ENCODE results near the gene SUN1.

DNA sequence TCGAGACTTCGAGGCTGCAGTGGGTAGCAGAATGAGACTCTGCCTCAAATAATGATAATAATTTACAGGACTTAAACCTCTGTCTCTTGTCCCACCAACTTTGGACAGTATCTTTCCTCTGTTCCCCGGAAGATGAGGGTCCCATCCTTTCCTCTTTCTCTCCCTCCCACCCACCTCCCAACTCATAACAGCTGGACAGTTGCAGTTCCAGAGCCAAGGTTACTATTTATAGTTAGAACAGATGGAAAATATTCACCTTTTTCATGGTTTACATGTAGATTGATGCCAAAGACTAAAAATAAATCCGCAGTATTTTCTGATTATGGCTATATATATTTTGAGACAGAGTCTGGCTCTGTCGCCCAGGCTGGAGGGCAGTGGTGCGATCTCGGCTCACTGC is 31.6 kb upstream of the SUN1 start:
- TF ChIP-seq SUPT20H (IDR thresholded peaks at IDR 0.05; ENCODE audit: borderline replicate concordance, control insufficient read depth, low read depth, low read length) (no peak), POLR2AphosphoS2 (IDR thresholded peaks at IDR 0.05; ENCODE audit: low read depth, low read length) (no peak), POLR2AphosphoS5 (IDR thresholded peaks at IDR 0.05; ENCODE audit: low read length) (no peak), EZH2 (IDR thresholded peaks at IDR 0.05; ENCODE audit: borderline replicate concordance, control insufficient read depth, low read depth, low read length) (no peak), ZNF207 (IDR thresholded peaks at IDR 0.05; ENCODE audit: borderline replicate concordance) (no peak), FOXM1 (IDR thresholded peaks at IDR 0.05; ENCODE audit: low read depth, low read length) (no peak), HDAC6 (IDR thresholded peaks at IDR 0.05; ENCODE audit: unreplicated experiment) (no peak), ZNF217 (IDR thresholded peaks at IDR 0.05) (no peak)
- TF ChIP-seq, protein P1, sequence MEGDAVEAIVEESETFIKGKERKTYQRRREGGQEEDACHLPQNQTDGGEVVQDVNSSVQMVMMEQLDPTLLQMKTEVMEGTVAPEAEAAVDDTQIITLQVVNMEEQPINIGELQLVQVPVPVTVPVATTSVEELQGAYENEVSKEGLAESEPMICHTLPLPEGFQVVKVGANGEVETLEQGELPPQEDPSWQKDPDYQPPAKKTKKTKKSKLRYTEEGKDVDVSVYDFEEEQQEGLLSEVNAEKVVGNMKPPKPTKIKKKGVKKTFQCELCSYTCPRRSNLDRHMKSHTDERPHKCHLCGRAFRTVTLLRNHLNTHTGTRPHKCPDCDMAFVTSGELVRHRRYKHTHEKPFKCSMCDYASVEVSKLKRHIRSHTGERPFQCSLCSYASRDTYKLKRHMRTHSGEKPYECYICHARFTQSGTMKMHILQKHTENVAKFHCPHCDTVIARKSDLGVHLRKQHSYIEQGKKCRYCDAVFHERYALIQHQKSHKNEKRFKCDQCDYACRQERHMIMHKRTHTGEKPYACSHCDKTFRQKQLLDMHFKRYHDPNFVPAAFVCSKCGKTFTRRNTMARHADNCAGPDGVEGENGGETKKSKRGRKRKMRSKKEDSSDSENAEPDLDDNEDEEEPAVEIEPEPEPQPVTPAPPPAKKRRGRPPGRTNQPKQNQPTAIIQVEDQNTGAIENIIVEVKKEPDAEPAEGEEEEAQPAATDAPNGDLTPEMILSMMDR (IDR thresholded peaks at IDR 0.05 in 2 of 3, conservative IDR thresholded peaks at IDR 0.05 in 1 of 3; ENCODE audit: control insufficient read depth in 2 of 3, extremely low read depth in 1 of 3, insufficient read depth in 1 of 3, low read depth in 3 of 3, low read length in 3 of 3): no peak
- TF ChIP-seq, protein P2, sequence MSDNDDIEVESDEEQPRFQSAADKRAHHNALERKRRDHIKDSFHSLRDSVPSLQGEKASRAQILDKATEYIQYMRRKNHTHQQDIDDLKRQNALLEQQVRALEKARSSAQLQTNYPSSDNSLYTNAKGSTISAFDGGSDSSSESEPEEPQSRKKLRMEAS (IDR thresholded peaks at IDR 0.05; ENCODE audit: low read depth, low read length): no peak
- TF ChIP-seq, protein P3, sequence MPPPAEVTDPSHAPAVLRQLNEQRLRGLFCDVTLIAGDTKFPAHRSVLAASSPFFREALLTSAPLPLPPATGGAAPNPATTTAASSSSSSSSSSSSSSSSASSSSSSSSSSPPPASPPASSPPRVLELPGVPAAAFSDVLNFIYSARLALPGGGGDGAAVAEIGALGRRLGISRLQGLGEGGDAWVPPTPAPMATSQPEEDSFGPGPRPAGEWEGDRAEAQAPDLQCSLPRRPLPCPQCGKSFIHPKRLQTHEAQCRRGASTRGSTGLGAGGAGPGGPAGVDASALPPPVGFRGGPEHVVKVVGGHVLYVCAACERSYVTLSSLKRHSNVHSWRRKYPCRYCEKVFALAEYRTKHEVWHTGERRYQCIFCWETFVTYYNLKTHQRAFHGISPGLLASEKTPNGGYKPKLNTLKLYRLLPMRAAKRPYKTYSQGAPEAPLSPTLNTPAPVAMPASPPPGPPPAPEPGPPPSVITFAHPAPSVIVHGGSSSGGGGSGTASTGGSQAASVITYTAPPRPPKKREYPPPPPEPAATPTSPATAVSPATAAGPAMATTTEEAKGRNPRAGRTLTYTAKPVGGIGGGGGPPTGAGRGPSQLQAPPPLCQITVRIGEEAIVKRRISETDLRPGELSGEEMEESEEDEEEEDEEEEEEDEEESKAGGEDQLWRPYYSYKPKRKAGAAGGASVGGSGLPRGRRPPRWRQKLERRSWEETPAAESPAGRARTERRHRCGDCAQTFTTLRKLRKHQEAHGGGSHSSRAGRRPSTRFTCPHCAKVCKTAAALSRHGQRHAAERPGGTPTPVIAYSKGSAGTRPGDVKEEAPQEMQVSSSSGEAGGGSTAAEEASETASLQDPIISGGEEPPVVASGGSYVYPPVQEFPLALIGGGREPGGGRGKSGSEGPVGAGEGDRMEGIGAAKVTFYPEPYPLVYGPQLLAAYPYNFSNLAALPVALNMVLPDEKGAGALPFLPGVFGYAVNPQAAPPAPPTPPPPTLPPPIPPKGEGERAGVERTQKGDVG (CRISPR knock-in tag; IDR thresholded peaks at IDR 0.05): no peak
